ENCODE measurements around the gene ADARB2.

The ADARB2 gene

DNA sequence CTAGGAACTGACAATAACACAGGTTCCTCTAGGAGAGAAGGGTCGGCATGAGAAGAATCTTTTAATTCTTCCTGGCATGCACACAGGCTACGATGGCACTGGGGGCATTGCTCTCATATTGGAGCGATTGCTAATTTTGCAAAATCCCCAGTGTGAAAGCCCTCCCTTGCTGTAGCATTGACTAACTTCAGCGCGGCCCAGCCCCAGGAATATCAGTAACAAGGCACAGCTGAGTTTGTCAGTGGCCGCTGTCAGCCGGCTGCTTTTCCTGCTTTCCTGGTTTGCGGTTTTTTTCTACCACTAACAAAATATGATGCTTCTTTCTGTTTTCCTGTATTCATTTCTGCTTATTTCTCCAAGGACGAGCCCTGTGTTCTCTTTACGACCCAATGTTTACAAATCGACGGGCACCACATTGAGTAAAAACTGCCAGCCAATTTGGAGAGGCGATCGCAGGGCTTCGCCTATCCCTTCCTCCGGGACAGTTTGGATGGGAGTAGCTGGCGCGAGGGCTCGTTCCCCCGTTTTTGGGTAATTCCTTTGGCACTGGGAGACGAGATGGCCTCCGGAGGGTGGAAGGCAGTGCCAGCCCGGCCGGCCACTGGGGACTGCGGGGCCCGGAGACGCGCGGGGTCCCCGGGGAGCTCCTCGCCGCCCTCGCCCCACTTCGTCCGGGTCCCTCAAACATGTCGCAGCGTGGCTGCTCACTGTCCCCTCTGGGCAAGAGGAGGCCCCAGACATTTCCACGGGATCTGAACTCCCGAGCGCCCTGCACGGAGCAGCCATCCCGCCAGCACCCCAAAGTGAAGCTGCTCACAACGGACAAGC is 967 bp downstream of the ADARB2 start:
- FAIRE-seq (no peak), DNase-seq (ENCODE audit: low spot score) (no peak)

DNA sequence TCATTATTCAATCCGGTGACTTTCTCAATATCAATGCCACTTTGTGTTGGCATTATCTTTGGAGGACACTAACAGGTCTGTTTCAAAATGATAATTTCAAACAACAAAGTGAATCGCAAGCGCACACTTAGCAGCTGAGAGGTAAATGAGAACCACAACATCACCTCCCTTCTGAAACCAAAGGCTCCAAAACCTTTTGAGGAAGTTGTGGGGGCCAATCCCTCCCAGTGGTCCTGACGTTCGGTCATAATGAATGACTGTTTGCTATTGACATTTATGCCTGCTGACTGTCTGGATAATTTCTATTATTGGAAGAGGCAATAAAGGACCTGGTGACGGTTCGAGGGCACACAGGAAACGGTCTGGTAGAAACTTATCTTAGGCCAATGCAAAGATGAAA is 1.8 kb downstream of the ADARB2 start:
- DNase-seq (ENCODE audit: low spot score): no peak
- no peak for FAIRE-seq

DNA sequence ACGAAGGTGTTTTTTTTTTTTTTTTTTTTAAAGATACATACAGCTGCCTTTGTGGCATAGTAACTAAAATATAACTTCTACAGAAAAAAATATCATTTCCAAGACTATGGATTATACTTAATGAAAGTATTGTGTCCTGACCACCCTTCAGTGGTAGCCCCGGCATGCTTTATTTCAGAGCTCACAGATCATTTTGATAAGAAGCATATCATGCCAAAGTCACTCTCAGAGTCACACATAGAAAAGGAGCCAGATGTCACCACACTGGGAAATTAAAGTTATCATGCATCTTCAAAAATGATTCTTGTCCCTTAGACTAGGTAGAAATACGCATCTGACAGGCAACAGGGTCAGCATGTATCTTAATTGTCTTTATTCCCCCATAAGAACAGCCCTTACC is 3.0 kb downstream of the ADARB2 start:
- no peak for DNase-seq (ENCODE audit: low spot score)
- no peak for FAIRE-seq

DNA sequence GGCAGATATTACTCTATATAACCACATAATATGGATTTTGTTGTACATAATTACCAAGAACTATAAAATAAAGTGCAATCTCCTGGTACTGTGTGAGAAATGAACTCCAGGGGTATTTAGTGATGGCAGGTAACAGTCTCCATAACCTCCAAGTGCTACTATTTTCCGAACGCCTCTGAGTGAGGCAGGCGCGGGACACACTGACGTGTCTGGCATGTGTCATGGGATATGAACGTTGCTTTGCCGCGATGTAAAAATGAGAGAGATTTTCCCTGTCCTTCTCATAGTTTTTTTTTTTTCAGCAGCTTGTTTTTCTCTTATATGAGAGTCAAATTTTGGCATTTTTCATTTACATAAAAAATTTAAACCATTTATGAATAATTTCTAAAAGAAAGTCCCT is 3.6 kb downstream of the ADARB2 start:
- FAIRE-seq: no peak

DNA sequence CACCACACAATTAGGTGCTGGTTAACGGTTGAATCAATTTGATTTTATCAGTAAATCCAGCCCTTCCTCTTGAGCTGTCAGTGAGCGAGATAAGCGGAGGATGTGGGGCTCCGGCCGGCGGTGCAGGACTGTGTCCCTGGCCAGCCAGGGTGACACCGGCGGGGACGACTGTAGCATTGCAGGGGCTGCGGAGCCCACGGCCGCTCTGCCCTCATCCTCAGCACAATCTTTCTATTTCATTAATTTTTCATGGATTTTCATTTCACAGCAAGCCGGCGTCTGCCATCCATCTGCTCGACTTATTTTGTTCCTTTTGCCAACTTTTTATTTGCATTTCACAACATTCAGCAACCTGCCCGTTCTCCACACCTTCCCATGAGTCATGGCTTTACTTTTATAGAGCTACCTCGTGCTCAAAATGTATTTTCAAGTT is 4.7 kb downstream of the ADARB2 start:
- FAIRE-seq: no peak

More for the DNA sequence above, 3.6 kb downstream of the ADARB2 start:
- DNase-seq (ENCODE audit: low spot score): no peak

DNA sequence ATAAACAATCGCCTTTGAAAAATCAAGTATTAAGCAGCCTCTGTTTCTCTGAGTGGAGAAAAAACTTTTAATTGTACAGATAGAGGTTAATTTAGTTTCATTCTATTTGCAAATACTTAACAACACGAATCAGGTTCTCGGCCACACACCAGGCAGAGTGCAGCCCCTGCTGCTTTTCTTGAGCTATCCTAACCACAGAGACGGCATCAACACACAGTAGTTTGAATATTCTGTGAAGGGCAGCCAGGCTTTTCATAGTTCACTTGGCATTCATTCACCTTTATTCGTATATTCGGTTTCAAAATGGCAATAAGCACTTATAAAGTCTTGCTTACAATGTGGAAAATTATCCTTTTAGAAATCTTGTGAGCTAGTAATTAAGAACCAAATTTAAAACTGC is 5.7 kb downstream of the ADARB2 start:
- DNase-seq (ENCODE audit: low spot score): no peak
- no peak for FAIRE-seq

More for the DNA sequence above, 4.7 kb downstream of the ADARB2 start:
- DNase-seq (ENCODE audit: low spot score): no peak

DNA sequence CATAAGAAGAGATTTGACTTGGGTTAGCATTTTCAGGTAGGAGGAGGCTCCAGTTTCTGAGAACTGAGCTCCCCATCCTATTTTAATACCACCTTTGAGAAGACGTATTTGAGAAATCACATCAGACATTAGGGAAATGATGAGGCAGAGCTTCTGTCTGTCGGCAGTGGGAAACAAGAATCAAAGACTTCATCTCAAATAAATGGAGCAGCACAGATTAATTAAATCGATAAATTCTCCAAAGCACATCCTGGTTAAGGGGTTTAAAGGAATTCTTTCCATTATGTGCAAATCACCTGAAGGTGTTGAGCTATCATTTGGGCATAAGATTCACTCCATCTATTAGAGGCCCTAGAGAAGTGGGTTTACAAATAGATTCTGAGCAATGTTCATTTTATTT is 7.6 kb downstream of the ADARB2 start:
- DNase-seq (ENCODE audit: low spot score): no peak
- FAIRE-seq: no peak

DNA sequence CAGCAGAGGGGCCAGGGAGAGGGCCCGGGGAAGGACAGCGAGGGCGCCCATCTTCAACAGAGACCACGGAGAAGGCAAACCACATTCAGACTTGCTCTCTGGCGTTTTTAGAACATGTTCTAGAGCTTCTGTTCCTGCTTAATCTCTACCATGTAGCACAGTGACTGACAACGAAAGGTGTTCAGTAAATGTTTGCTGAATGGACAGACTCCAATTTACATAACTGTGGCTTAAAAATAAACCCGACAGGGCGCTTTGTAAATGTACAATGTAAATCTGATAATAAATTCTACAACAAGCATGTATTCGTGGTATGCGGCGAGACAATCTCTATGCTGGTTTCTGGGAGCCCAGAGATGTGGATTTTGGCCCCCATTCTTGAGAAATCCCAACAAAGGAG is 10.5 kb downstream of the ADARB2 start:
- DNase-seq (ENCODE audit: low spot score) (no peak), FAIRE-seq (no peak)

GRCh38 chr10:1724921-1725488 is 12.3 kb downstream of the ADARB2 start:
- no peak for DNase-seq (ENCODE audit: low spot score)
- no peak for FAIRE-seq

GRCh38 chr10:1716839-1717238 is 20.5 kb downstream of the ADARB2 start:
- no peak for DNase-seq (ENCODE audit: low spot score)
- FAIRE-seq: no peak

GRCh38 chr10:1715821-1716220 is 21.5 kb downstream of the ADARB2 start:
- no peak for FAIRE-seq
- DNase-seq (ENCODE audit: low spot score): peak; percentile 39

- FAIRE-seq: no peak
- DNase-seq (ENCODE audit: low spot score): no peak
Observed at GRCh38 chr10:1712944-1713671, 24.2 kb downstream of the ADARB2 start.

DNA sequence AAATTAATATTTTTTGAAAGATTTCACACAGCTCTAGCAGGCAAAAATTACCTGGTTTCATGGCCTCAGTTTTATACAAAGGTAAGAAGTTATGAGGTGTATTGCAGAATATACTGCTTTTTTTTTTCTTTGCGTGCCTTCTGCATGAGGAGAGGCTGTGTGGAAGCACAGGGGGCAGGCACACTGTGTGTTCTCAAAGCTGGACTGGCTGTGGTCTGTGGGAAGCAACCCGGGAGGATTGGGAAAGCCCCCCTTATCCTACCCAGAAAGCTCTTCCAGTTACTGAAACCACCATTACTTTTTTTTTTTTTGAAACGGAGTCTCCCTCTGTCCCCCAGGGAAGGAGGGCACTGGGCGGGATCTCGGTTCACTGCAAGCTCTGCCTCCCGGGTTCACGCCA is 25.0 kb downstream of the ADARB2 start:
- no peak for DNase-seq (ENCODE audit: low spot score)

GRCh38 chr10:1709161-1709560 is 28.2 kb downstream of the ADARB2 start:
- FAIRE-seq (no peak), DNase-seq (ENCODE audit: low spot score) (no peak)

More for the DNA sequence above, 25.0 kb downstream of the ADARB2 start:
- no peak for FAIRE-seq

- FAIRE-seq (no peak), DNase-seq (ENCODE audit: low spot score) (no peak)
Observed at GRCh38 chr10:1708746-1709145, 28.6 kb downstream of the ADARB2 start.

- DNase-seq (ENCODE audit: low spot score) (no peak), FAIRE-seq (no peak)
Observed at GRCh38 chr10:1706711-1707110, 30.6 kb downstream of the ADARB2 start.

DNA sequence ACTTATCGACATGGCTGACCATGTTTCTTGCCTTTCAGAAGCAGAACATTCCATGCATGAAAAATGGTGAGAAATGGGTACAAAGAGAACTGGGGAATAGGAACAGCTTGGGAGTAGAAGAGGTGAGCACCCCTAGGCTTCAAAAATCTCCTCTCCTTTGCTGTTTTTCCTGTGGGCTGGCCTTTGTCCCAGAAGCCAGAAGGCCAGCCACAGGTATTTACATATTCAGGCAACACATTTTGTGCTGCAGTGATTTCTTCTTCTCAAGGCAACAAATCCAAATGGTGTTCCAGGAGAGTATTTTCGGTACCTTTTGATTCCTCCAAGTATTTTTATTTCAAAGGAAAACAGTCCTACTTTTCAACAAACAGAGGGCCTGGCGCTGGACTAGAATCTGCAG is 31.1 kb downstream of the ADARB2 start:
- FAIRE-seq (no peak), DNase-seq (ENCODE audit: low spot score) (no peak)

DNA sequence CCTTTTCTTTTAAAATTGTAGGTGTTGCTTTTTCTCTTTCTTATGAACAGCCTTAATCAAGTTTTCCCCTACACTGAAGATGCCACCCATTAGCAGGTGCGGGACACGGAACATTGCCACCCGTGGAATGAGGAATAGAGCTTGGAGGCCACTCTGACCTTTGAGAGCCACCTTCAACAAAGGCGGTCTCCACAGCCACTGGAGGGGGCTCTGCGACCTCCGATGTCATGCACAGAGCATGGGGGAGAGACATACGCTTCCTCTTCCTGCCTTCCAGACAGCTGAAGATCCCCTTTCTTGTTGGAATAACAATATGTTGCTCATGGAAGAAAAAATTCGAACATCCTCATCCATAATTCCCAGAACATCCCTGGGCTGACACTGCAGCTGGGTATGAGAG is 39.1 kb downstream of the ADARB2 start:
- DNase-seq (ENCODE audit: low spot score) (no peak), FAIRE-seq (no peak)

- FAIRE-seq (no peak), DNase-seq (ENCODE audit: low spot score) (no peak)
Observed at GRCh38 chr10:1696106-1696505, 41.2 kb downstream of the ADARB2 start.

DNA sequence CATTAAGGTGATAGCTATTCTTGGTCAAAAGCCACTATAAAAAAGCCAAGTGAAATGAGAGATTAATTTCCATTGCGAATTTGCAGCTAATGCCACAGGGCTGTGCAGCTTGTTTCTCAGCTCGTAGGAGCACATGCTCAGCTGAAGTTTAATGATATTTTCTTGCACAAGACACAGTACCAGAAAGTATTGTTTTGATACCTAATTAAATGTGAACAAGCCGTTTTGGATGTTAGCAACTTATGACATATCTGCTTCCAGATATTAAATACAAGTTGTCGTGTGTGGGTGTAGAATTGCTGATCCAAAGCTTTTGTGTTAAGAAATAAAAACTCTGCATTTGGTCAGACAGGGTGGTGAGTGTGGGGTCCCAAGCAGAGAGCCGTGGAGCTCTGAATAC is 47.2 kb downstream of the ADARB2 start:
- FAIRE-seq: no peak
- DNase-seq (ENCODE audit: low spot score): no peak

DNA sequence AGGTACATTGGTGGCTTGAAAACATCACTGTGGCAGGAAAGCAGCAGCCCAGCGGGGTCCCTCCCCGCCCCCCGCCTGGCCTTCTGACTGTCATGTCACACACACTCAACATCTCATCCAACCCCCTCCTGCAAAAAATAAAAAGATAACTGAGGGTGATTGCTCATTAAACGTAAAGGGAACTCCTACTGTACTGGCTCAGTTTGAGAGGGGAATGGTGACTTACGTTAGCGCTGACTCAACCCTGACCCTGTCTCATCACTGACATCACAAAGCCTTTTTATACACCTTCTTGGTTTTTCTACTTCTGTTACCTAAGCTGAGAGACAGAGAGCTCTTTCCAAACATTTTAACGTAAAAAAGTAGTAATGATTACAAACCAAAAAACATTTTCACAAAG is 48.8 kb downstream of the ADARB2 start:
- no peak for DNase-seq (ENCODE audit: low spot score)
- FAIRE-seq: no peak

GRCh38 chr10:1687623-1688150 is 49.6 kb downstream of the ADARB2 start:
- FAIRE-seq: no peak

More at GRCh38 chr10:1687623-1688150, 49.6 kb downstream of the ADARB2 start:
- DNase-seq (ENCODE audit: low spot score): no peak
